A204.1 (cell line): ENCODE data around the gene AGRN.
"Not testable (repeated sequence)": the region's sequence is repeated elsewhere in the genome, so short reads cannot be mapped to it uniquely, and the experiment has no call there.

Experiments used
- FAIRE-seq: peaks from 2 replicates; lab custom pipeline; 2012; peaks lifted over from hg19 to GRCh38; lab: Jason Lieb, UNC

The AGRN gene

DNA sequence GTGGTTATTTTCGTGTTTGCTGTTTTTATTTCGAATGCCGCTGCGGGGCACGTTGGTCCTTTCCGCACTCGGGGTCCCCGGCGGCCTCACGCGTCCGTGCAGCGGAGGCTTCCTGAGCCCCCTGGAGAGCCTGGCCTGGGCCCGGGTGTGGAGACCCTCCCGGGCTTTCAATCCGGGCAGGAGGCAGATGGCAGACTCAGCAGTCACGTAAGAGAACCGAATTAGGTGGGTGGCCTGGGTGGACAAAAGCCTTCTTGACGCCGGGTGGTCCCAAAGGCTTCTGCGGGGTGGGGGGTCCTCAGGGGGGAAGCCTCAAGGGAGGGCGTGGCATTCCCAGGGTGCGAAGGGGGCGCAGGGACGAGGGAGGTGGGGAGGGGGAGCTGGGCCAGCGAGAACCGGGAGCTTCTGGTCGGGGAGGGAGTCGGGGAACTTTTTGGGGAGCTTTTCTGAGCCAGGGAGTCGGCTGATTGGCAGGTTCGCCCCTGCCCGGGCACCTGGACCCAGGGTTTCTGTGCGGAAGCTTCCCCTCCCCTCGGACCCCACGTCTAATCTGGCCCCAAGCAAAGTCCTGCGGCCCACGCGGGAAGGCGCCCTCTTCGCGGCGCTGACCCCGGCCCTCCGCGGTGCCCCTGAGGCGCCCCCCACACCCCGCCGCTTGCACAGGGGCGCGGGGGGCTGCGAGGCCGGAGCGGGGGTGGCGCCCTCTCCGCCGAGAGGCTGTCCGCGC is 18.7 kb upstream of the AGRN start:
- no peak for FAIRE-seq

DNA sequence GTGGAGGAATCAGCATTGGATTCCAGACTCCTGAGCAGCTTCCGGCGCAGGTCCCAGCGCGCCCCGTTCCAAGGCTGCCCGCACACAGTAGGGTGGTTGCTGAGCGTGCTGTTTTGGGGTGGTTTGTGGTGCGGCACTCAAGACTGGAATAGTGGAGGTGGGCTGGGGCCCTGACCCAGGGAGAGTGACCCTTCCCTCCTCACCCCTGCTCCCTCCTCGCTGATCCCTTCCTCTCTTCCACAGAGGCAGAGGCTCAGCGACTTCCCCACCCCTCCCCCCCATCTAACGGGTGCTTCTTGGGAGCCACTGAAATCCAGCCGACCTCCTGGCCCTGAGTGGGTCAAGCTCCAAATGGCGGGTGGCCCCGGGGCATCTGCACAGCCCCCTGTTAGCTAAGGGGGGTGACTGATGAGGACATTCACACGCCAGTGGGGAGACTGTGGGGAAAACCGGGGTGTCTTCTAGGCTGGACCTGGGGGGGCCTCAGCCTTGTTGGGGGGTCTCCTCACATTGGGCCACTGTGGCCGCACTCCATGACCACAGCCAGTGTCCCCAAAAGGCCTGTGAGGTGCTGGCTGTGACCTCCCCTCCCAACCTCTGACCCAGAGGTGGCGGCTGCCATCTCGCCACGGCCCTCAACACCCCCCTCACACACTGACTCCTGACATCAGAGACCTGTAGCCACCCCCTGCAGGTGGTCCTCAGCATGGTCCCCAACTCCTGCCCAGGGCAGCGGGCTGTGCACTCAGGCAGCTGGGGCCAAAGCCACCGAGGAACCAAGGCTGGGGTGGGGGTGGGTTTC is 16.1 kb upstream of the AGRN start:
- no peak for FAIRE-seq

DNA sequence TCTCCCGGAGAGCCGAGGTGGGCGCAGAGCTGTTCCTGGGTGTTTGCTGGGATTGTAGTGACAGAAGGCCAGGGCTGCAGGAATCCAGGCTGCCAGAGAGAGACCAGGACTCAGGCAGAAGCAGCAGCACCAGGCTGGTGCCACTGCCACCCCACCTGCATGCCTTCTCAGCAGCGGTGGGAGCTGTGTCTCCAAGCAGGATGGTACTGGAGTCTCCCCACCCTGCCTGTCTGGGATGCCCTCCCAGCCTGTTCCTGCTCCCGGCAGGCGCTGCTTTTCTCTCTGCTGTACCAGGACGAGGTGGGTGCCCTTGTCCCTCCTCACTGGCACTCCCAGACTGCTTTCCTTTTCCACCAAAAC is 15.5 kb upstream of the AGRN start:
- FAIRE-seq, result no peak

DNA sequence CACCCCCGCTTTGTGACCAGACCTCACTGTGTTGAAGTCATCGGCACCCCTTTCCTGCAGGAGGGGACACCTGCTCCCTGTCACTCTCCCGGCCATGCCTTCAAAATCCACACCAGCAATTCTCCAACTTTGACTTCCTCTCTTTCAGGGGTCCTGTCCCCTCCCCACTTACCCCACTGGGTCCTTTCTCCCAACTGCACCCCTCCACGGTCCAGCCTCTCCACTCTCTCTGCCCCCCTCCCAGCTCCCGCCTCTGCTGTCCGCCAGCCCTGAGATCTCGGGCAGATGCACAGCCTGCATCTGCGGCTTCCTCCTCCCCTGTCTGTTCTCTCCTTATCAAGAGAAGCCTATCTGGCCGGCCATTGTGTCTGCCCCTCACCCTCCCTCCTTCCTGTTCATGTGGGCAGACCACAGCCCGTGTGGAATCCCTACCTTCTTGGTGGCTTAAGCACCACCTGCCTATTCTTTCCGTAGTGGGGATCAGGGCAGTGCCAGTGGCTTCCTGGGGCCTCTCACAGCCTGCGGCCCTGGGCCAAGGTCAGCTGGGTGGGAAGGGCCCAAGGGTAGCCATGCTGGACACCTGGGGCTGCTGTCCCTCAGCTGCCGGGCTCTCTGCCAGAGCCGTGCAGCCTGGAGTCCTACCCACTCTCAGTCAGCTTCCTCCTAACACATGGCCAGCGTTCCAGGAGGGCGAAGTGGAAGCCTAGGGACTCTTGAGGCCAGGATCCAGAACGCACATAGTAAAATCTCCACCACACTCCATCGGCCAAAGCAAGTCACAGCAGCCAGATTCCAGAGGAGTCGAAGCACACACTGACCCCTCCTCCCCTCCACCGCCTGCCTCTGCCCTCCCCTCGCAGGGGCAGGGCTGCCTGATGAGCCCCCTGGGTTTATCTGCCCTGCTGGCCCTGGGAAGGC is 14.9 kb upstream of the AGRN start:
- no peak for FAIRE-seq

DNA sequence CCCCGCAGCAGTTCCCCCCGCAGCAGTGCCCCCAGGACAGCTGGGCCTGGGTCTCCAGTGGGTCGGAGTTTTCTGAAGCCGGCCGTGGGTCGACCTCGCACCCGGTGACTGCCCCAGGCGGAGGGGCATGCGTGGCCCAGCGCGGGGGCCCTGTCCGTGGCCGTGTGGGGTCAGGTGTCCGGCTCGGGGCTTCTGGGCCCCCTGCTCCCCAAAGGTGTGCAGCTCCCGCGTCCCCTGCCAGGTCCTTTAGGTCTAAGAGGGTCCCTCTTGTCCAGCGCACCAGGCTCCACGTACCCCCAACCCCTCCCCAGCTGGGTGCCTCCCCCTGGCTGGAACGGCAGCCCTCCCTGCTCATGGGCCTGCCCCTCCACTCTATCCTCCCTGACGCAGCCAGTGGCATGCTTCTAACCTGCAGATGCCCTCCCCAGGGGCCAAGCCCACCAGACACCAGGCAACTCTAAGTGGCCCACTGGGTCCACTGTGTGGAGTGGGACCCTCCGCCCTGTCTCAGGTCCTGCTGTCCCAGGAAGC is 14.1 kb upstream of the AGRN start:
- FAIRE-seq, result no peak

DNA sequence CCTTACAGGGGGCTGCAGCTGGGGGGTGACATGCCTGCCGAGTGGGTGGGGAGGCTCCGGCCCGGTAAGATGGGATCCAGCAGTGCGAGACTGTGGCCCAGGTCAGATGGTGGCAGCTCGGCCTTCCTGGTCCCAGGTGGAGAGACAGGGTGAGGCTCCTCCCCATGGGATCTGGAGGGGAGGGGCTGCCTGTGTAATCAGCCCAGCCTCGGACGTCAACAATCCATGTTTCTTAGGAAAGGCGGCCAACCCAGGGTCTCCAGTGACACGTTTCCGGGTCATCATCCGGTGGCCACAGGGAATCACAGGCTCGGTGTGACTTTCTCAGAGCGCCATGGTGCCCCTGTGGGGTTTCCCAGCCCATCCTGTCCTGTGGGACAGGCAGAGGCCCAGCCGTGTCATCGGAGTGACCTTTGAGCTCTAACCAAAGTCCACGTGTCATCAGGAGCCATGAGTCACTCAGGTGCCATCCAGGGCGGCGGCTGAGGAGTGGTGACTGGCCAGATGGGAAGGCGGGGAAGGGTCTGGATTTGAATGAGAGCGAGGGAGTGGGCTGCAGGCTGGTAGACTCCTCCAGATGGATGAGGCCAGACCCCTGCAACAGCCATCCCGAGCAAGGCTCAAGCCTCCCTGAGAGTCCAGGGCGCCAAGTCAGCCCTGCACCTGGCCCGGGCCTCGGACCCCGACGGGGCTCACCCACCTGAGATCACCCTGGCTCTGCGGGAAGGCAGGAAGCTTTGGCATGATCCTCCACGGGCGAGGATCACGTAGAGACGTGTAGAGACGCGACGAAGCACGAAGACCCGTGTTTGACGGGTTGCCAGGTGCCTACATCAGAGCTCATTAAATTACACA is 13.4 kb upstream of the AGRN start:
- FAIRE-seq, result no peak

DNA sequence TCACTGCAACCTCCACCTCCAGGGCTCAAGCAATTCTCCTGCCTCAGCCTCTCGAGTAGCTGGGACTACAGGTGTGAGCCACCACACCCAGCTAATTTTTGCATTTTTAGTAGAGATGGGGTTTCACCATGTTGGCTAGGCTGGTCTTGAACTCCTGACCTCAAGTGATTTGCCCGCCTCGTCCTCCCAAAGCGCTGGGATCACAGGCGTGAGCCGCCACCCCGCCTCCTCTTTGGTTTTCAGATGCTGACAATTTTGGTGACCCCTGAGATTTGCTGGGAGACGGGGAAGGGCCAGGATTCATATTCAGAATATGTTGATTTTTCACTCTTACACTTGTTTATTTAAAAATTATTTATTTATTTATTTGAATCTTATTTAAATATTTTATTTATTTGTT is 9.8 kb upstream of the AGRN start:
- not testable (repeated sequence) for FAIRE-seq

DNA sequence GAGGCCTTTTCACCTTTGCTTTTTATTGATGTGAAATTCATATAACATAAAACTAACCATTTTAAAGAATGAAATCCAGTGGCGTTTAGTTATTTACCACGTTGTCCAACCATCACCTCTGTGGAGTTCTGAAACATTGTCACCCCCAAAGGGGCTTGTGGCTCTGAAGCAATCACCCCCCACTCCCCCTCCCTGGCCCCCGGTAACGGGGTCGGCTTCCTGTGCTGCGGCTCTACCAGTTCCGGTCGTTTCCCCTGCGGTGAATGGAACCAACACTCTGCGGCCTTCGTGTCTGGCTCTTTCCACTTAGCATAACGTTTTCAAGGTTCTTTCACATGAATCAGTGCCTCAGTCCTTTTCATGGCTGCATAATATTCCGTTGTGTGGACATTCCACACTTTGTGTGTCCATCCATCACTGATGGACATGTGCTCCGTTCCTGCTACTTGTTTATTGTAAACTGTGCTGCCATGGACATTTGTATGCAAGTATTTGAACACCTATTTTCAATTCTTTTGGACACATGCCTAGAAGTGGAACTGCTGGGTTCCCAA is 8.4 kb upstream of the AGRN start:
- no peak for FAIRE-seq

DNA sequence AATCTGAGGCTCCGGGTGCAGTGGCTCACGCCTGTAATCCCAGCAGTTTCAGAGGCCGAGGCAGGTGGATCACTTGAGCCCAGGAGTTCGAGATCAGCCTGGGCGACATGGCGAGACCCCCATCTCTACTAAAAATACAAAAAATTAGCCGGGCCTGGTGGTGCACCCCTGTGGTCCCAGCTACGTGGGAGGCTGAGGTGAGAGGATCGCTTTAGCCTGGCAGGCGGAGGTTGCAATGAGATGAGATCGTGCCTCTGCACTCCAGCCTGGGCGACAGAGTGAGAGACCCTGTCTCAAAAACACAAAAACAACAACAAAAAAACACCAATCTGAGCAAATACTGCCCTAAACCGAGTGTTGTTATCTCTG is 7.2 kb upstream of the AGRN start:
- FAIRE-seq, result not testable (repeated sequence)

DNA sequence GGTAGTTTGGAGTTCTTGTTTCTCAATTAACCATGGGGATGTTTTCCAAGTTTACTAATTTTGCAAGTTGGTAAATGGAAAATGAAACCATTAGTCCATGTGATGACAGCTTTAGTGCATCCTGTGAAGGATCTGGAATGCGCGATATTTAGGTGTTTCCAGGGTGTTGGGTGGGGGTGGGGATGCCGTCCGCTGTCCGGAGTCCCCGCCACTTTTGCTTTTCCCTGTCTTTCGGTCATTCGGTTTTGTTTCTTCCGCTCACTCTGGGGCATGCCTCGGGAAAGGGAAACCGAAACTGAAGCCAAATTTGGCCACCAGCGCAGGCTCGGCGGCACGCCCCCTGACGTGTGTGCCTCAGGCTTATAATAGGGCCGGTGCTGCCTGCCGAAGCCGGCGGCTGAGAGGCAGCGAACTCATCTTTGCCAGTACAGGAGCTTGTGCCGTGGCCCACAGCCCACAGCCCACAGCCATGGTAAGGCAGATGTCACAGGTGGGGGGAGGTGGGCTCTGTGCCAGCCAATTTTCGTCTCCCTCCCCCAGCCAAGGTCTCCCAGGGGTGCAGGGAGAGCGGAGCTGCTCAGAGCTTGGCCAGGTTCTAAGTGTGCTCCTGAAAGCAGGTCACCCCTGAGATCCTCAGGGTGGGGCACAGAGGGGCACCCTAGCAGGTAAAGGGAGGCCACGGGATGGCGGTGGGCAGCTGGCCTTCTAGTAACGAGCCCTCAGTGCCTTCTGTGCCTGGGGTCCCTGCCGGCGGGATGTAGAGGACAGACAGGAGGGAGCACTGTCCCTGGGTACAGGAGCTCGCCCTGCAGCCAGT is 6.6 kb upstream of the AGRN start, which contains the start of gene ISG15:
TSS of gene ISG15 (plus strand) at position 393 of the 817 bp plus-strand sequence. CDS start at position 470, 77 bp downstream.
- FAIRE-seq, result peak; percentile 78

DNA sequence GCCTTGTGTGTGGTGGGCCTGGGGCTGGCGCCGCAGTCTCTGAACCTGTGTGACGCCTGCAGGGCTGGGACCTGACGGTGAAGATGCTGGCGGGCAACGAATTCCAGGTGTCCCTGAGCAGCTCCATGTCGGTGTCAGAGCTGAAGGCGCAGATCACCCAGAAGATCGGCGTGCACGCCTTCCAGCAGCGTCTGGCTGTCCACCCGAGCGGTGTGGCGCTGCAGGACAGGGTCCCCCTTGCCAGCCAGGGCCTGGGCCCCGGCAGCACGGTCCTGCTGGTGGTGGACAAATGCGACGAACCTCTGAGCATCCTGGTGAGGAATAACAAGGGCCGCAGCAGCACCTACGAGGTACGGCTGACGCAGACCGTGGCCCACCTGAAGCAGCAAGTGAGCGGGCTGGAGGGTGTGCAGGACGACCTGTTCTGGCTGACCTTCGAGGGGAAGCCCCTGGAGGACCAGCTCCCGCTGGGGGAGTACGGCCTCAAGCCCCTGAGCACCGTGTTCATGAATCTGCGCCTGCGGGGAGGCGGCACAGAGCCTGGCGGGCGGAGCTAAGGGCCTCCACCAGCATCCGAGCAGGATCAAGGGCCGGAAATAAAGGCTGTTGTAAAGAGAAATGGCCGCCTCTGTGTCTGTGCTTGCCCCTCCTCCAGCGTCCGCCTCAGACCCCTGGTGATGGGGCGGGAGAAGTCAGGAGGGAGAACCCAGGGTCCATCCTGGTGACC is 5.8 kb upstream of the AGRN start:
- FAIRE-seq, result no peak

DNA sequence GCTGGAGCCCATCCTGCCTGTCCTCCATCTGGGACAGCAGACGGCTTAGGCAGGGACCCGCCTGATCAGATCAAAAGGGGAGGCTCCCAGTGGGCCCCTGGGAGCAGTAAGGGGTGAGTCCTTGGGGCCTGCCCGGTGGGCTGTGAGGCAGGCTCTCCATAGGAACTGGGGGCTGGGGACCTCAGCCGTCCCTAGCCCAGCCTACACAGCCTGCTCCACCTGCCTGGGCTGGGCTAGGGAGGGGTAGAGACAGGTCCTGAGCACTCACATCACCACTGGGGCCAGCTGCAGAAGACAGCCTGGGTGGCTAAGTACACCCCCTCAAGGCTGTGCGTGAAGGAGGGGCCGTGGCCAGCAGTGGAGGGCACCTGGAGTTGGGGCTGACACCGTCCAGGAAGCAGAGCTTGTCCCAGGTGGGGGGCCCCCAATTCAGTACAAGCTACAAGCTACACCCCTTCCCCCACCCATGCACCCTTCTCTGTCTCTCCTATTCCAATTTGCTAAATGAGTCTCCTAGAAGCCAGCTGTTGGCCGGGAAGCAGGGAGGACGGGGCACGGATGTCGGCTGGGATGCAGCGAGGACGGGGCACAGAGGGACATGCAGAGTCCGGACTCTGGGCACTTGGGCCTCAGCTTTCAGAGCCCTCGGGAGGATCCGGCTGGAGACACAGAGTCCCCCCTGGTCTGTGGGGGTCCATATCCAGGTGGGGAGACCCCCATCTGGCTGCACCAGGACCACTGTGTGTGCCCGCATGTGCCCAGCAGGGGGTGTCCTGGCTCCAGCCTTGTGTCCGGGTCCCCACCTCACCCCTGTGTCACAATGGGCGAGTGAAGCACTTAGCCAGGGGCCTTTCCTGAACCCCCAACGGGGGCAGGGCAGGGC is 4.9 kb upstream of the AGRN start:
- FAIRE-seq, result no peak

DNA sequence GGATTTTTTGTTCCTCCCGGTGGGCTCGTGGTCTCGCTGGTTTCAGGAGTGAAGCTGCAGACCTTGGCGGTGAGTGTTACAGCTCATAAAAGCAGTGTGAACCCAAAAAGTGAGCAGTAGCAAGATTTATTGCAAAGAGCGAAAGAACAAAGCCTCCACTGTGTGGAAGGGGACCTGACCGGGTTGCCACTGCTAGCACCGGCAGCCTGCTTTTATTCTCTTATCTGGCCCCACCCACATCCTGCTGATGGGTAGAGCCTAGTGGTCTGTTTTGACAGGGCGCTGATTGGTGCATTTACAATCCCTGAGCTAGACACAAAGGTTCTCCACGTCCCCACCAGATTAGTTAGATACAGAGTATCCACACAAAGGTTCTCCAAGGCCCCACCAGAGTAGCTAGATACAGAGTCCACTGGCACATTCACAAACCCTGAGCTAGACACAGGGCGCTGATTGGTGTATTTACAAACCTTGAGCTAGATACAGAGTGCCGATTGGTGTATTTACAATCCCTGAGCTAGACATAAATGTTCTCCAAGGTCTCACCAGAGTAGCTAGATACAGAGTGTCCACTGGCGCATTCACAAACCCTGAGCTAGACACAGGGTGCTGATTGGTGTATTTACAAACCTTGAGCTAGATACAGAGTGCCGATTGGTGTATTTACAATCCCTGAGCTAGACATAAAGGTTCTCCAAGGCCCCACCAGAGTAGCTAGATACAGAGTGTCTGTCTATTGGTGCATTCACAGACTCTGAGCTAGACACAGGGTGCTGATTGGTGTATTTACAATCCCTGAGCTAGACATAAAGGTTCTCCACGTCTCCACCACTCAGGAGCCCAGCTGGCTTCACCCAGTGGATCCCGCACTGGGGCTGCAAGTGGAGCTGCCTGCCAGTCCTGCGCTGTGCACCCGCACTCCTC is 2.3 kb upstream of the AGRN start:
- not testable (repeated sequence) for FAIRE-seq

DNA sequence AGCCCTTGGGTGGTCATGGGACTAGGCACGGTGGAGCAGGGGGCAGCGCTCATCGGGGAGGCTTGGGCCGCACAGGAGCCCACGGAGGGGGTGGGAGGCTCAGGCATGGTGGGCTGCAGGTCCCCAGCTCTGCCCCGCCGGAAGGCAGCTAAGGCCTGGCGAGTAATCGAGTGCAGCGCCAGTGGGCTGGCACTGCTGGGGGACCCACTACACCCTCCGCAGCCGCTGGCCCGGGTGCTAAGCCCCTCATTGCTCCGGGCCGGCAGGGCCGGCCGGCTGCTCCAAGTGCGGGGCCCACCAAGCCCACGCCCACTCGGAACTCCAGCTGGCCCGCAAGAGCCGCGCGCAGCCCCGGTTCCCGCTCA is 1.6 kb upstream of the AGRN start:
- FAIRE-seq, result not testable (repeated sequence)

DNA sequence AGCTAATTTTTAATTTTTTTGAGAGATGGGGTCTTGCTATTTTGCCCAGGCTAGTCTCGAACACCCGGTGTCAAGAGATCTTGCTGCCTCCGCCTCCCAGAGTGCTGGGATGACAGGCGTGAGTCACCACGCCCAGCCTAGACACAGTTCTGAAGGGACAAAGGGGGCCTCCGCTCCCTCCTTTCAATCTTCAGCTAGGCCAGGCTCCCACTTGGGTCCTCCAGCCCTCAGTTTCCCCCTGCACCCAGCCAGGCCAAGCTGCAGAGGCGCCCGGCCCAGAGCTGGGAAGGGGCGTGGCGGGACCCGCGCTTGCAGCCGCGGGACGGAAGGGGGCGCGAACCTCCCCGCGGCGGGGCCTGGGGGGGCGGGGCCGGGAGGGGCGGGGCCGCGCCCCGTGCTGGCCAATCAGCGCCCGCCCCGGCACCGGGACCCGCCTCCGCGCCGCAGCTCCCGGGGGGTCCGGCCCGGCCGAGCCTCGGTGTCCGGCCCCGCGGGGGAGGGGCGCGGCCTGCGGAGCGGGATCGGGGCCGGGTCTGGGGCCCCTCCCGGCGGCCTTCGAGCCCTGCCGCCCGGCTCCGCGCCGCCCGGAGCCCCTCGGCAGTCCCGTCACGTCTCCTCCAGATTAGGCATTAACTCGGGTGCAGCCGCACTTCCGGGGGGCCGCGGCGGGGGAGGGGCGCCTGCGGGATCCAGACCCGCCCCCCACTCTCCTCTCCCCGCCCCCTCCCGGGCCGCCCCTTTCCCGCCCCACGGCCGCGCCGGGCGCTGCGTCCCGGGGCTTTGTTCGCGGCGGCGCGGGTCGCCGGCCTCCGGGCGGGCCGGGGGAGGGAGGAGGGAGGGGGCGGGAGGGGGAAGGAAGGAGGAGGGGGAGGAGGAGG is 559 bp upstream of the AGRN start:
- no peak for FAIRE-seq

DNA sequence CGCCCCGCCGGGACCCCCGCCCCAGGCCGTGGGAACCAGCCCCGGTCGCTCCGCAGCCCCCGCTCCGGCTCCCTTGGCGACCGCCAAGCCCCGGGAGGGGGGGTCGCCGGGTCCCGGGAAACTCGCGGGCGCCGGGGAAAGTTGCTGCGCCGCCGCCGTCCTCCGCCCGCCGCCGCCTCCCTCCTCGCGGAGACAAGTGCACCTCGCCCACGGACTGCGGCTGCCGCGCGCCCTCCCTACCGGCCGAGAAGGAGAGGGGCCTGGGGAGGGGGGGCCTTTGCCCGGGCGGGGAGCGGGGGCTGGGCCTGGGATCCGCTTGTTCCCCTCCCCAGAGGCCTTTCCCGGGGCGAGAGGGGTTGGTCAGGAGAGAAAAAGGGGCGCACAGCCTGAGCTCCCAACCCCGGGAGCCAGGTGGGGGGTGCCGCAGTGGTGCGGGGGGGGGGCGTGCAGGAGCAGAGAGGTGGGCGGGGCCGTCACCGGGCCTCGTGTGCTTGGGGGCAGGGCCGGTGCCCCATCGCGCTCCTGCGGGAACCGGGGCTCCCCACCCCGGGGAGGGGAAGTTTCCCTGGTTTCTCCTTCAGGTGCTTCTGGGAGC is 592 bp downstream of the AGRN start:
- no peak for FAIRE-seq
